Bronchial epithelial cell (primary cell): ENCODE data around the gene MRPL36. TPM values are rescaled to one million over a fixed set of nuclear protein-coding genes. Genes with fewer than 3 reads are reported as not detected.

Experiments used
- DNase-seq: peaks from one replicate; pipeline ENCODE4 v3.0.0-alpha.2; 2010; ENCODE audit warnings: low read depth
- FAIRE-seq: peaks from 2 replicates; lab custom pipeline; 2011; peaks lifted over from hg19 to GRCh38; lab: Jason Lieb, UNC
- H3K27me3 ChIP-seq: 2 replicates; pipeline ENCODE4 v1.5.1; 2011; ENCODE audit warnings: low read length; ENCODE audit not compliant: control insufficient read depth, insufficient read depth
- H3K36me3 ChIP-seq: 2 replicates; pipeline ENCODE4 v1.5.1; 2011; ENCODE audit warnings: low read length; ENCODE audit not compliant: control insufficient read depth, insufficient read depth
- H3K4me3 ChIP-seq: 2 replicates; pipeline ENCODE4 v1.5.1; 2011; ENCODE audit warnings: mild to moderate bottlenecking, low read depth, low read length, control low read depth
- total RNA-seq: library from RNA; depleted of rRNA; stranded (reverse); fragments of >200 nt; gene quantifications from 2 replicates; pipeline ENCODE4 v1.2.1, GENCODE V29; 2014
- TF ChIP-seq, protein P1 (sequence below): IDR thresholded peaks from 2 replicates; pipeline ENCODE4 v1.5.1; 2011; ENCODE audit warnings: mild to moderate bottlenecking, moderate library complexity, low read length, control low read depth, inconsistent platforms; ENCODE audit not compliant: insufficient read depth, severe bottlenecking

MRPL36 gene
- total RNA-seq, 1 donor from 2014 or later, result 61.1 TPM

DNA sequence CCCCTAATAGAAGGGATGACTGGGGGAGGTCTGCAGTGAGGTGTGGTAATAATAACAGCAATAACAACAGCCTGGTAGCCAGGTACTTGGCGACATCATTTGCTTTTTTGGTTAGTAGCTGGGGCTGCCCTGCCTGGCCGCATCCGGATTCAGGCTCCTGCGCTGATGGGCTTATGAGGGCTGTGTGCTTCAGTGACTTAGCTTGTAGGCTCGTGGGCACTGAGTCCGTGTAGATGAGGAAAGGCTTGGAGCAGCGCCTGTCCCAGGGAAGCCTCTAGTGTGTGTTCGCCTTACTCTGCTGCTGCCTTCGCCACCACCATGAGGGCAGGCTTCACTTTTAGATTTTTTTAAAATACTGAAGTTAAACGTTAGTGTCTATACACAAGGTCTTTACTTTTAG is 6.1 kb upstream of the MRPL36 start:
- H3K27me3 ChIP-seq, result no peaks in the 10 kb centered on the region
- TF ChIP-seq, protein P1, sequence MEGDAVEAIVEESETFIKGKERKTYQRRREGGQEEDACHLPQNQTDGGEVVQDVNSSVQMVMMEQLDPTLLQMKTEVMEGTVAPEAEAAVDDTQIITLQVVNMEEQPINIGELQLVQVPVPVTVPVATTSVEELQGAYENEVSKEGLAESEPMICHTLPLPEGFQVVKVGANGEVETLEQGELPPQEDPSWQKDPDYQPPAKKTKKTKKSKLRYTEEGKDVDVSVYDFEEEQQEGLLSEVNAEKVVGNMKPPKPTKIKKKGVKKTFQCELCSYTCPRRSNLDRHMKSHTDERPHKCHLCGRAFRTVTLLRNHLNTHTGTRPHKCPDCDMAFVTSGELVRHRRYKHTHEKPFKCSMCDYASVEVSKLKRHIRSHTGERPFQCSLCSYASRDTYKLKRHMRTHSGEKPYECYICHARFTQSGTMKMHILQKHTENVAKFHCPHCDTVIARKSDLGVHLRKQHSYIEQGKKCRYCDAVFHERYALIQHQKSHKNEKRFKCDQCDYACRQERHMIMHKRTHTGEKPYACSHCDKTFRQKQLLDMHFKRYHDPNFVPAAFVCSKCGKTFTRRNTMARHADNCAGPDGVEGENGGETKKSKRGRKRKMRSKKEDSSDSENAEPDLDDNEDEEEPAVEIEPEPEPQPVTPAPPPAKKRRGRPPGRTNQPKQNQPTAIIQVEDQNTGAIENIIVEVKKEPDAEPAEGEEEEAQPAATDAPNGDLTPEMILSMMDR, result no peak
- FAIRE-seq, result no peak
- DNase-seq, result no peak
- H3K36me3 ChIP-seq, result peaks cover 16% of the 10 kb centered on the region
- H3K4me3 ChIP-seq, result no peak overlapping the region

DNA sequence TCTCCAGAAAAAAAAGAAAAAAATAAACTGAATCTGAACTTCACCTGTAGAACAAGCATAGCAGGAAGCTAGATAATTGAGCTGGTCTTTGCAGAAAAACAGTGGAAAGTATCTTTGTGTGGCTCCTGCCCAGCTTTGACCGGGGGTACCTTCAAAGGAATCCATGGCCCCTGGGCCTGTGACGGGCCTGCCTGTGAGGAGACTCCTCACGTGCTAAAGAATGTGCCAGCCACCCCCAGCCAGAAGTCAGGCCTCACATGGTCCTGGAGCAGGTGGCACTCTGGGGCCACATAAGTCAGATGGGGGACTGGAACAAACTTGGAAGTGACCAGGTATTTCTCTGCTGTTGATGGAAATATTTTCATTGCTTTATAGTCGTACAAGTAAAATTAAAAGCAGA is 5.7 kb upstream of the MRPL36 start:
- DNase-seq, result no peak
- H3K36me3 ChIP-seq, result peaks cover 15% of the 10 kb centered on the region
- FAIRE-seq, result no peak
- H3K4me3 ChIP-seq, result no peak overlapping the region
- TF ChIP-seq, protein P1, result no peak
- no peaks in the 10 kb centered on the region for H3K27me3 ChIP-seq

DNA sequence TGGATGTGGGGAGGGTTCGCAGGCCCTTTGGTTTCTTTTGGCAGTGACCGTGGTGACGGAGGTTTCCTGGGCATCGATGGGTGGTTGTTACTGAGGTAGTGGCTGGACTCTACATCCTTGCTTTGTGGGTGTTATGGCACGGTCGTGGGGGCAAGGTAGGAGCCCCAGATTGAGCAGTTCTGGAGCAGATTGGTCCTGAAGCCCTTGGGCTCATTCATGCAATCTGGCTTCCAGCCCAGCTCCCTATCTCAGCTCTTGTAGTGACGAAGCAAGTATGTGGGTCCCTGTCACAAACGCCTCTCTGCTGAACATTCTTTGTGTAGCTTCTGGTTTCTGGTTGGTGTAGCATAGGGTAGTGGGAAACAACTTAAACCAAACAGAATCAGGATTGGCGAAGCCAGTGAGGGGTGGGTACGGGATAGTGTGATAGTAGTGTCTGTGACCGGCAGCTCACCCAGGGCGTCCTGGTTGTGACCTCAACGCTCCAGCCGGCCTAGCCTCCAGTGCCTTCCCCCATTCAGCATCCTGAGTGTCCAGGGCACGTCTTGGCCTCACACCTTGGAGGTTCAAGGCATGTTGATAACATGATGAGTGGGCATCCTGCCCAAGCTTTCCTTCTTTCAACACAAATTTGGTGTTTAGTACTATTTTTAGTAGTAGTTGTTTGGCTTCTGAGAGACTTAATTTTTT is 4.5 kb upstream of the MRPL36 start:
- FAIRE-seq (no peak), DNase-seq (no peak)
- Histone ChIP-seq H3K36me3 (peaks cover 9% of the 10 kb centered on the region), H3K4me3 (no peak overlapping the region), H3K27me3 (no peaks in the 10 kb centered on the region)
- TF ChIP-seq, protein P1, result no peak

DNA sequence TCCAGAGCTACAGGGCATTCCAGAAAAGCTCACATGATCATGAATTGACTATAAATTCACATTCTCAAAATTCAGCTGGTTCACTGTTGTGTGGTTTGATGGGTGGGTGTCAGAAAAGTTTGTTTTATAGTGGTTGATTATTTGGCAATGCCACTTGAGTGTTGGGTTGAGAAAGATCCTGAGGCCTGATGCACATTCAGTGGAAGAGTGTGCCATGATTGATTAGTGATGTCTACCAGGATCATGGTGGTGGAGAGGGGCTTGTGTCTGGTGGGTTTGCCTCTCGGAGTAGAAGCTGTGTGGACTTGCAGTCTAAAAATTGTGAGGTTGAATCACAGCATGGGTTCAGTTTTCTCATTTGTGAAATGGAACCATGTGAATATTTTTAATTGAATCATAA is 3.6 kb upstream of the MRPL36 start:
- FAIRE-seq (no peak), DNase-seq (no peak)
- TF ChIP-seq, protein P1, result no peak

DNA sequence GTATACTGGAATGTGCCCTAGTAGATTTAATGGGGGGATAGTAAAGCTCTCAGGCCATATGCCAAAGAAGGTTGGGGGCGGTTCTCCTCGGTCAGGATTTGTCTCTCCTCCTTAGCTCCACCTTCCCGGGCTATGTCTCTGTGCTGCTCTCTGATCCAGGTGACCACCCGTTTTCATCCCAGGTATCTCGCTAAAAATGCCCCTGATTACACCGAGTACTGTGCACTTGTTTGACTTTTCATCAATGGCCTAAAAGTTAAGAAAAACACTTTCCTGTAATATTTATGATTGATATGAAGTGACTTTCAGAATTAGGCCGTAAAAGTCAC is 2.3 kb upstream of the MRPL36 start:
- peak; percentile 28 for DNase-seq

More for the DNA sequence above, 3.6 kb upstream of the MRPL36 start:
- no peaks in the 10 kb centered on the region for H3K27me3 ChIP-seq
- no peak overlapping the region for H3K4me3 ChIP-seq
- peaks cover 7% of the 10 kb centered on the region for H3K36me3 ChIP-seq

More for the DNA sequence above, 2.3 kb upstream of the MRPL36 start:
- no peaks in the 10 kb centered on the region for H3K27me3 ChIP-seq
- TF ChIP-seq, protein P1, result no peak
- H3K4me3 ChIP-seq, result peak overlapping the region; percentile 92
- no peak for FAIRE-seq
- H3K36me3 ChIP-seq, result peaks cover 11% of the 10 kb centered on the region
